ENCODE measurements around the gene EOMES.
A peak's percentile ranks its signal among the peaks of the same experiment; 100 is the strongest.

Gene EOMES

DNA sequence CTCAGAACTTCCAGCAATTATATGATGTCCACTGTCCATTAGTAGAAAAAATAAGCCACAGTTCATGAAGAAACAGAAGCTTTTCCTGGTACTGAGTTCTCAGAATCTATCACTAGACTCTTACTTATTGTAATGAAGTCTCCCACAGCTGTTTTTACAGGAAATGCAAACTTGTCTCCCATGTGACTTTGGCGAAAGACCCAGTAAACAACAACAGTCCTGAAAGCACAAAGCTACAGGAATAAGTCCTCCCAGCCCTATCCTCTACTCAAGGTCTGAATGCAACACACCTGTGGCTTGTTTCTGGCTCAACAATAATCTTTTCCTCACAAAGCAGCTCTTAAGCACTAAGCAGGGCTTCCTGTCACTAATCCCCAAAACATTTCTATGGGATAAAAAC, 55.9 kb downstream of the EOMES start:
- no peak overlapping the region for H3K4me3 Mint-ChIP-seq
- peak overlapping the region; percentile 49 to 66 for H3K27ac Mint-ChIP-seq
- H3K36me3 Mint-ChIP-seq (ENCODE audit: insufficient read depth) = peaks cover 6% of the 10 kb centered on the region
- peaks cover 6 to 7% of the 10 kb centered on the region in 2 donors for H3K4me1 Mint-ChIP-seq (ENCODE audit: low read depth in 2 of 2)
- no peaks in the 10 kb centered on the region for H3K9me3 Mint-ChIP-seq
- H3K27me3 Mint-ChIP-seq = no peaks in the 10 kb centered on the region
- DNase-seq (no peak), ATAC-seq (replicated peaks) (no peak)

Measured in effector memory CD8-positive, alpha-beta T cell (primary cell).